ENCODE measurements around the gene LRRC59.
"Not testable (repeated sequence)": the region's sequence is repeated elsewhere in the genome, so short reads cannot be mapped to it uniquely, and the experiment has no call there.

LRRC59 gene

GRCh38 chr17:50429793-50430192, 32.5 kb upstream of the LRRC59 start:
- Mint-ChIP-seq H3K36me3 (ENCODE audit: low read depth) (no peaks in the 10 kb centered on the region), H3K9me3 (no peaks in the 10 kb centered on the region), H3K4me3 (no peak overlapping the region), H3K27ac (no peak overlapping the region), H3K27me3 (ENCODE audit: low read depth, poor library complexity) (peaks cover 9% of the 10 kb centered on the region), H3K4me1 (peaks cover 63% of the 10 kb centered on the region)
- no peak for DNase-seq
- TF ChIP-seq, protein P1, sequence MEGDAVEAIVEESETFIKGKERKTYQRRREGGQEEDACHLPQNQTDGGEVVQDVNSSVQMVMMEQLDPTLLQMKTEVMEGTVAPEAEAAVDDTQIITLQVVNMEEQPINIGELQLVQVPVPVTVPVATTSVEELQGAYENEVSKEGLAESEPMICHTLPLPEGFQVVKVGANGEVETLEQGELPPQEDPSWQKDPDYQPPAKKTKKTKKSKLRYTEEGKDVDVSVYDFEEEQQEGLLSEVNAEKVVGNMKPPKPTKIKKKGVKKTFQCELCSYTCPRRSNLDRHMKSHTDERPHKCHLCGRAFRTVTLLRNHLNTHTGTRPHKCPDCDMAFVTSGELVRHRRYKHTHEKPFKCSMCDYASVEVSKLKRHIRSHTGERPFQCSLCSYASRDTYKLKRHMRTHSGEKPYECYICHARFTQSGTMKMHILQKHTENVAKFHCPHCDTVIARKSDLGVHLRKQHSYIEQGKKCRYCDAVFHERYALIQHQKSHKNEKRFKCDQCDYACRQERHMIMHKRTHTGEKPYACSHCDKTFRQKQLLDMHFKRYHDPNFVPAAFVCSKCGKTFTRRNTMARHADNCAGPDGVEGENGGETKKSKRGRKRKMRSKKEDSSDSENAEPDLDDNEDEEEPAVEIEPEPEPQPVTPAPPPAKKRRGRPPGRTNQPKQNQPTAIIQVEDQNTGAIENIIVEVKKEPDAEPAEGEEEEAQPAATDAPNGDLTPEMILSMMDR (IDR thresholded peaks at IDR 0.05): no peak

GRCh38 chr17:50428831-50429424, 31.6 kb upstream of the LRRC59 start:
- Mint-ChIP-seq H3K4me1 (peaks cover 72% of the 10 kb centered on the region), H3K9me3 (no peaks in the 10 kb centered on the region), H3K27ac (peak overlapping the region; percentile 57), H3K4me3 (no peak overlapping the region), H3K36me3 (ENCODE audit: low read depth) (no peaks in the 10 kb centered on the region), H3K27me3 (ENCODE audit: low read depth, poor library complexity) (peaks cover 9% of the 10 kb centered on the region)
- DNase-seq: no peak
- TF ChIP-seq, protein P1 (IDR thresholded peaks at IDR 0.05): no peak

GRCh38 chr17:50428126-50428525, 30.8 kb upstream of the LRRC59 start:
- not testable (repeated sequence) for H3K36me3 Mint-ChIP-seq (ENCODE audit: low read depth); H3K27ac Mint-ChIP-seq; DNase-seq; H3K9me3 Mint-ChIP-seq; H3K27me3 Mint-ChIP-seq (ENCODE audit: low read depth, poor library complexity)
- peaks cover 77% of the 10 kb centered on the region for H3K4me1 Mint-ChIP-seq
- H3K4me3 Mint-ChIP-seq: peak overlapping the region; percentile 87

DNA sequence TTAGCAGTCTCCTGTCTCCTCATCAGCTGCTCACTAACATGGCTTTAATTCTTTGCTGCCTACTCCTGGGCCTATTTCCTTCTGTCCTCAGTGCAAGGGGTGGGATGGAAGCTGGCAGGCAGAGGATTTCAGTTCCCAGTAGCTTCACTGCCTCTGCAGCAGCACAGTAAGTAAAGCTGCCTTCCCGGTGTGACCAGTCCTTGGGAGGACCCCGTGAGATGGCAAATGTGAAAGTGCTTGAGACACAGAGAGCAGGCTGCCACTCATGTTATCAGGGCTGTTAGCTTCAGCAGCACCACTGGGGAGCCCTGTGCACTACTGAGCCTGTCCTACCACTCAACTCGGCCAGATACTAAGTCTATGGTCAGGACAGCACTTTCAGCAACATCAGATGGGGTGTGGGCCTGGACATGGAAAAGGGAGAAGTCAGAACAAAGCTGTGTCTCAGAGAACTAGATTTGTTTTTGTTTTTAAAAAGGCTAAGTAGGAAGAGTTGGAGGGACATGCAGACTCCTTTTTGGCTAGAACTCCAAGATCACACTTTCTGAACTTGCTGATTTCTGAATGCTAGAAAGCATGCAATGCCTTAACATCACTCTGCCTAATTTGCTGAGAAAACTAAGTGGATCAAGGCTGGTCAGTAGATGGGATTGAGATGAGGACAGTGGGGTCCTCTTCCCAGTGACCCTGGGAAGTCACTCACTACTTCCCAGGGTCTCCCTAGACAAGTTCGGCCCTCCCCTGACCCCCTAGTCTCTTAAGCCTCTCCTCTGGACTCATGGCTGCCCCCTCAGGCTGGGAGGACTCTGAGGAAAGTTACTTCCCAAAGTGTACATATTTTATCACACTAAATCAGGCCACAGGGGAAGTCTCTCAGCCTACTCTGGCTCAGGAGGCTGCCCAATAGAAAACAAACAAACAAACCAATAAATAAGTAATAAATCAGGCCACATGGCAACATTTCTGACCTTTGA, 29.8 kb upstream of the LRRC59 start:
- TF ChIP-seq, protein P1 (IDR thresholded peaks at IDR 0.05): no peak
- peaks cover 73% of the 10 kb centered on the region for H3K4me1 Mint-ChIP-seq
- peak overlapping the region; percentile 89 for H3K27ac Mint-ChIP-seq
- peak; percentile 28 for DNase-seq
- H3K9me3 Mint-ChIP-seq: no peaks in the 10 kb centered on the region
- peaks cover 17% of the 10 kb centered on the region for H3K27me3 Mint-ChIP-seq (ENCODE audit: low read depth, poor library complexity)
- H3K36me3 Mint-ChIP-seq (ENCODE audit: low read depth): no peaks in the 10 kb centered on the region
- peak overlapping the region; percentile 87 for H3K4me3 Mint-ChIP-seq

DNA sequence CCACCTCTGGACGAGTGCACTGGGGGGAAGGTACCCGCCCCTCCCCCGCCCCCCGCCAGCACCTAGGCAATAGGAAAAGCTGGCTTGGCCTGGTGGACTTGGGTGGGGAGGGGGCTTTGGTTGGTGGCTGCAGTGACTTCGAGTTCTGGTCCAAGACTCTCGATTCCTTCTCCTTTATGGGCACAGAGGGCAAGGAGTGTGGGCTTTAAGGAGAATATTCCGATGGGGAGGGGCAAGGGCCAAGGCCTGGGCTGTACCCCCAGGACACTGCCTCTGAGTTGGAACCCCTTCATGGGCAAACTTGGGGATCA, 29.1 kb upstream of the LRRC59 start:
- Mint-ChIP-seq H3K9me3 (peaks cover 4% of the 10 kb centered on the region), H3K27ac (no peak overlapping the region), H3K27me3 (ENCODE audit: low read depth, poor library complexity) (peaks cover 21% of the 10 kb centered on the region), H3K4me1 (peaks cover 67% of the 10 kb centered on the region), H3K4me3 (peak overlapping the region; percentile 87), H3K36me3 (ENCODE audit: low read depth) (no peaks in the 10 kb centered on the region)
- TF ChIP-seq, protein P1 (IDR thresholded peaks at IDR 0.05): no peak
- DNase-seq: no peak

GRCh38 chr17:50425682-50426471, 28.6 kb upstream of the LRRC59 start, which contains the start of gene ACSF2:
Gene ACSF2, plus strand, starts transcription at chr17:50426218. Its CDS starts 44 bp downstream, at chr17:50426262.
- no peaks in the 10 kb centered on the region for H3K36me3 Mint-ChIP-seq (ENCODE audit: low read depth)
- peak within 1 kb of the TSS; percentile 46 for H3K27ac Mint-ChIP-seq
- peak within 1 kb of the TSS; percentile 87 for H3K4me3 Mint-ChIP-seq
- H3K4me1 Mint-ChIP-seq: peaks cover 61% of the 10 kb centered on the region
- peak; percentile 79 for DNase-seq
- TF ChIP-seq, protein P1 (IDR thresholded peaks at IDR 0.05): no peak
- H3K9me3 Mint-ChIP-seq: peaks cover 4% of the 10 kb centered on the region
- H3K27me3 Mint-ChIP-seq (ENCODE audit: low read depth, poor library complexity): peaks cover 22% of the 10 kb centered on the region

Data from nephron progenitor cell (in vitro differentiated cells).